GM10266 (cell line): ENCODE data around the gene PNMA6E.
"Not testable (repeated sequence)": the region's sequence is repeated elsewhere in the genome, so short reads cannot be mapped to it uniquely, and the experiment has no call there.

Source experiments
- DNase-seq: peaks from one replicate; pipeline ENCODE4 v3.0.0; 2012; ENCODE audit errors: extremely low spot score
- CTCF ChIP-seq: IDR thresholded peaks from 2 replicates; pipeline ENCODE4 v1.5.1; 2012; ENCODE audit warnings: mild to moderate bottlenecking, low read depth; ENCODE audit not compliant: control insufficient read depth, insufficient read depth; ENCODE audit errors: missing control alignments

Gene PNMA6E

GRCh38 chrX:153388722-153389459, 12.3 kb downstream of the PNMA6E start:
- TF ChIP-seq CTCF = no peak
- DNase-seq = no peak

GRCh38 chrX:153387987-153388721, 13.0 kb downstream of the PNMA6E start:
- DNase-seq = no peak
- TF ChIP-seq CTCF = no peak

GRCh38 chrX:153387345-153387744, 13.8 kb downstream of the PNMA6E start:
- TF ChIP-seq CTCF = no peak

DNA sequence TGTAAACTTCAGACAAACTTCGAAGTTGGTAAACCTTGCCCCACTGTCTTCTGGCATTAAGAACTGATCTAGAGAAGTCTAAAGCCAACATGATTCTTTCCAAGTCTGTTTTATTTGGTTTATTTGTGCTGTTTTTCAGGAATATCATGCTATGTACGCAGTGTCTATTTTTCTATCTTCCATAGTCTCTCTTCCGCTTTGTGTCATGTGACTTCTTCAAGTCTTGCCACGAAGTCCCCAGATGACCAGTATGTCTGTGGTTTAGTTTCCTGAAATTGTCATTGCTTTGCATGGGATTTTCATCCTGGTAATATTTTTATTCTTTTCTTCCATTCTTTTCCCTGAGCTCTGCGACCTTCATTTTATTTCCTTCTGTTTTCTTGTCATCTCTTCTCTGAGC, 15.1 kb downstream of the PNMA6E start:
- no peak for DNase-seq
- TF ChIP-seq CTCF = no peak

More at GRCh38 chrX:153387345-153387744, 13.8 kb downstream of the PNMA6E start:
- no peak for DNase-seq

DNA sequence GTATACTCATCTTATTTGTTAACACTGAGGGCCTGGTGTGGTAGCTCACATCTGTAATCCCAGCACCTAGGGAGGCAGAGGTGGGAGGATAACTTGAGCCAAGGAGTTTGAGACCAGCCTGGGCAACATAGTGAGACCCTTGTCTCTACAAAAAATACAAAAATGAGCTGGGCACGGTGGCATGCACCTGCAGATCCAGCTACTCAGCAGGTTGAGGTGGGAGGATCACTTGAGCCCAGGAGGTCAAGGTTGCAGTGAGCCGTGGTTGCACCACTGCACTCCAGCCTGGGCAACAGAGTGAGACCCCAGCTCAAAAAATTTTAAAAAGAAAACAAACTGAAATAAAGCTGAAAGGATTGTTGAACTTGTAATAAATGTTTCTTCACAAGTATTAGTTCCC, 16.2 kb downstream of the PNMA6E start:
- DNase-seq = not testable (repeated sequence)

DNA sequence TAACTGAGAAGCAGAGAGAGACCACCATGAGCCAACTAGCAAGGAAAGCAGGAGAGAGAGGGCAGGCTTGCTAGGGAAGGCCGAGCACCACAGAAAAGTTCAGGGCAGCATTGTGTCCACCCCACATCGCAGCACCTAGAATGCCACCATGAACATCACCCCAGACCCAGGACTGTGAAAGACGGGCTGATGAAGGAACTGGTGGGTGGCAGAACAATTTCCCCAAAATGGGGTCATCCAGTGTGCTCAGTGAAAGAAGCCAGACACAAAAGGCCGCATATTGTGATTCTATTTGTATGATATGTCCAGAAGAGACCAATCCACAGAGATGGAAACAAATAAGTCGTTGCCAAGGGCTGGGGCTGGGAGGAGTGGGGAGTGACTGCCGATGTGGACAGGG, 16.8 kb downstream of the PNMA6E start:
- DNase-seq = no peak
- no peak for TF ChIP-seq CTCF

GRCh38 chrX:153382563-153383482, 18.3 kb downstream of the PNMA6E start:
- no peak for DNase-seq
- no peak for TF ChIP-seq CTCF
